AG09319 (cell line): ENCODE results near the gene CFAP45.

Source experiments
- DNase-seq: peaks from one replicate; pipeline ENCODE4 v3.0.0-alpha.2; 2010; ENCODE audit warnings: low read depth; ENCODE audit errors: extremely low read depth
- CTCF ChIP-seq: IDR thresholded peaks from 2 replicates; pipeline ENCODE4 v1.5.1; 2011; ENCODE audit warnings: low read depth, mild to moderate bottlenecking, inconsistent platforms, low read length, moderate library complexity

Gene CFAP45

GRCh38 chr1:159938905-159939677 is 39.1 kb upstream of the CFAP45 start:
- no peak for TF ChIP-seq CTCF
- DNase-seq = no peak

- no peak for TF ChIP-seq CTCF
- DNase-seq = no peak
Observed at GRCh38 chr1:159938211-159938852, 38.4 kb upstream of the CFAP45 start.

- DNase-seq = no peak
- TF ChIP-seq CTCF = no peak
Observed at GRCh38 chr1:159937054-159937750, 37.2 kb upstream of the CFAP45 start.

GRCh38 chr1:159936273-159936904 is 36.4 kb upstream of the CFAP45 start:
- TF ChIP-seq CTCF = no peak; the same call in none of the 2 replicates
- no peak for DNase-seq

GRCh38 chr1:159935719-159936272 is 35.8 kb upstream of the CFAP45 start:
- no peak for DNase-seq
- no peak for TF ChIP-seq CTCF

GRCh38 chr1:159935305-159935704 is 35.3 kb upstream of the CFAP45 start:
- no peak for DNase-seq
- TF ChIP-seq CTCF = no peak
